Ramos (cell line): Measurements from ENCODE around the gene EMC6.

ENCODE experiments used
- in situ Hi-C: fragments of 300-500 bp; cut with MboI; formaldehyde crosslinking; loops from one replicate; pipeline ENCODE4 v1.14.3; 2022; ENCODE audit warnings: low sequenced_read_pairs; ENCODE audit not compliant: unreplicated experiment

EMC6 gene

DNA sequence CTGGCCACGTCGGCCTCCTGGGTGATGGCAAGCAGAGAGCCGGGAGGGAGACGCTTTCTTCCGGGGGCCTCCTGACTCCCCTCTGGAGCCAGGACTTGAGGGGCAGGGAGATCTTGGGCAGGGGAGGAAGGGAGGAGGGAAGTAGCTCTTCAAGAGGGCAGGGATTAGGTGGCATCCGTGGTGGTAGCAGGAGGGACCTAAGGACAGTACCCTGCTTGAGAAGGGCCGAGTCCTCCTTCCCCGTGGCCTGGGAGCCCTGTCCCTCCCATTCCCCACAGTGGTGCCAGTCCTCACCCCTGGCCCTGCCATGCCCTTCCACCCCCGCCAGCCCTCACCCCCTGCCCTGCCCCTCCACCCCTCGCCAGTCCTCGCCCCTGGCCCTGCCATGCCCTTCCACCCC lies 12.8 kb upstream of the EMC6 start:
- in situ Hi-C loops, result no loop called here

- in situ Hi-C loops, result no loop called here
Observed at GRCh38 chr17:3656353-3656752, 12.3 kb upstream of the EMC6 start.

- in situ Hi-C loops, result no loop called here
Observed at GRCh38 chr17:3656755-3657587, 11.6 kb upstream of the EMC6 start.

DNA sequence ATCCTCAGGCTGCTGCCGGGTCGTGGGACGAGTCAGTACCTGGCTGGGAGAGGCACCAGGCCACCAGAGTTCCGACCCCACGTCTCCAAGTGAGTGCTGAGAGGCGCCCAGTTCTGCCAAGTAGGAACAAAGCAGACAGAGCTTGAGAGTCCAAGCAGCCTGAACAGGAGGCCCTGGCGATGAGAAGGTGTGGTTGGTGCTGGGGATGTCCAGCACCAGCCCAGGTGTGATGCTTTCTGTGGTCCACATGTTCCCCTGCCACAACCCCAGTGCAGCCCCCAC lies 11.1 kb upstream of the EMC6 start:
- in situ Hi-C loops, result no loop called here

DNA sequence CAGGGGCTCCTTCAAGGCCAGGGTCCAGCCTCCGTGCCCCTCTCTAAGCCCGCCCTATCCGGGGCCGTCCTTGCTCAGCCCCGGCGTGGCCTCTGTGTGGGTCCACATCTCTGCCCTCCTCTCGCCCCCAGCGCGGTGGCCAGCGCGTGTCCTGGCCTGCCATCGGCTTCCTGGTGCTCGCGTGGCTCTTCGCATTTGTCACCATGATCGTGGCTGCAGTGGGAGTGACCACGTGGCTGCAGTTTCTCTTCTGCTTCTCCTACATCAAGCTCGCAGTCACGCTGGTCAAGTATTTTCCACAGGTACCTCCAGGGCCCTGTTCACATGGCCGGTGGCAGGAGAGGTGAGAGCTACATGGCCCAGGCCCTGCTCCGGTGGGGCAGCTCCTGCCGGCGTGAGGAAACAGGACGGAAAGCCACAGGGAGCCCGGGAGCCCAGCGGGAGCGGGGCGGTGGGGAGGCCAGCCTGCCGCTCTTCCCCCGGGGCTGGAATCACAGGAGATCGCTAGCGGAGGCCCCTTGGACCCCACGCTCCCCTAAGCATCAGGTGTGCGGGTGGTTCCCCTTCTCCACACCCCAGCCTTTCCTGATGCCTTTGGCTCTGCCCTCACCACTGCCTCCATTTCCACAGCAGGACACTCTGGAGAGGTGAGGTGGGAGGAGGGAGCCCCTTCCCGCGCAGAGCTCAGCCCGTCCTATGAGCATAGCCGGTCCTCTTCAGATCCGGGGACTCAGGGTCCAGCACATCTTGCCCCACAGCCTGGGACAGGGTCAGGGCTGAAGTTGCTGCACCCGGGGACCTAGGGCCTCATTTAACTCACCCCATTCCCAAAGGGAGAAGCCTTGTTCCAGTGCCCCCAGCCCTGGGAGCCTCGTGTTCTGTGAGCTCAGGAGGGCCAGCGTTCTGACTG lies 10.5 kb upstream of the EMC6 start:
- in situ Hi-C loops, result no loop called here

- in situ Hi-C loops, result no loop called here
Observed at GRCh38 chr17:3658784-3659449, 9.7 kb upstream of the EMC6 start.

DNA sequence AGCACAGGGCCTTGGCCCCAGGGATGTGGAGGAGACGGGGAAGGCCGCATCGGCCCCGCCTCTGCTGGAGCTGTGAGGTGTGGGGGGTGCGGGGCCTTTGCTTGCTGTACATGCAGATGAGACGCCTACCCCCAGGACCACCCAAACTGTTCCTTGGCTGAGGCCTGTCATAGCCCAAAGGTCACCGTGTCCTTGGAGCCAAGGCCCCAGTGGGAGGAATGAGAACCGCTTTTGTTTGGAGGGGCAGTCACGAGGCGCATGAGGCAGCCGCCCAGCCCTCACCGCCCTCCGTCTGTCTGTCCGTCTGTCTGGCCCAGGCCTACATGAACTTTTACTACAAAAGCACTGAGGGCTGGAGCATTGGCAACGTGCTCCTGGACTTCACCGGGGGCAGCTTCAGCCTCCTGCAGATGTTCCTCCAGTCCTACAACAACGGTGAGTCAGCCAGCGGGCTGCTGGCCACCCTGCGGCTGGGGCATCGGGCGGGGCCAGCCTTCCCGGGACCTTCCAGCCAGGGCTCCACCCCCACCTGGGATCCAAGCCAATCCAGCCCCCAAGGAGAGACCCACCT lies 9.0 kb upstream of the EMC6 start:
- in situ Hi-C loops, result no loop called here

GRCh38 chr17:3660311-3660891 lies 8.2 kb upstream of the EMC6 start:
- in situ Hi-C loops, result no loop called here

DNA sequence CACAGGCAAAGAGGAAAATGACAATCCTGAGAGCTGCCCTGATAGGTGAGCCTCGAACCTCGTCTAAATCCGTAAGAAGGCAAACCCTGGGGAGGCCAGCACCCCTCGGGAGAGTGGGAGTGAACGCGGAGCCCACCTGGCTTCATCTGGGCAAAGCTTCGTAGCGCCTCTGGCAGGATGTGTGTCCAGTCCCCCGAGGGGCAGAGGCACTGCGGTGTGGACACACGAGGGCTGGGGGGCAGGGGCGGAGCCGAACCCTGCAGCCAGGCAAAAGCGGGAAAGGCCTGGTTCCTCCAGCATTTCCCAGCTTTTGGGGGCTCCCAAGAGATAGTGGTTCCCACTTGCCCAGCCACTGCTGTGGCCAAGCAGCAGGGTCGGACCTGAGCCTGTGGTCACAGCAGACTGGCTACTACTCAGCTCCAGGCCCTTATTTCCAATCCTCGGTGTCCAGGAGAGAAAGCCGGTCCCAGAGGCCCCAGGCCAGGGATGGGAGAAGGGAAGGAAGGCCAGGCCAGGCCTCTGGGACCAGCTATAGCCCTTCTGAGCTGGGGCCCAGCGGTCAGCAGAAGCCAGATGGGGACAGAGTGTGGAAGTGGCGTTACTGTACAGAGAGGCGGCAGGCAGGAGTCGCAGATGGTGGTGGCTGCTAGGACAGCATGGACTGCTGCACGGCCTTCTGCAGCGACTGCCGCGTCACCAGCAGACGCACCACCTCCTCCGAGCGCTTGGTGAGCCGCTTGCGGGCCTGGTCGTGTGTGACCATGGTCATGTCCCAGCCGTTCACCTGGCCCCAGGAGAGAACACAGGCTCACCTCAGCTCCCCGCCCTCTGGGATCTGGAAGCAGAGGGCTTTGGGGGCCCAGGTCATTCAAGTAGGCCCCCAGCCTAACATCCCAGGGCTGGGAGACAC lies 5.3 kb upstream of the EMC6 start:
- in situ Hi-C loops, result no loop called here

- in situ Hi-C loops, result no loop called here
Observed at GRCh38 chr17:3665834-3666233, 2.8 kb upstream of the EMC6 start.

DNA sequence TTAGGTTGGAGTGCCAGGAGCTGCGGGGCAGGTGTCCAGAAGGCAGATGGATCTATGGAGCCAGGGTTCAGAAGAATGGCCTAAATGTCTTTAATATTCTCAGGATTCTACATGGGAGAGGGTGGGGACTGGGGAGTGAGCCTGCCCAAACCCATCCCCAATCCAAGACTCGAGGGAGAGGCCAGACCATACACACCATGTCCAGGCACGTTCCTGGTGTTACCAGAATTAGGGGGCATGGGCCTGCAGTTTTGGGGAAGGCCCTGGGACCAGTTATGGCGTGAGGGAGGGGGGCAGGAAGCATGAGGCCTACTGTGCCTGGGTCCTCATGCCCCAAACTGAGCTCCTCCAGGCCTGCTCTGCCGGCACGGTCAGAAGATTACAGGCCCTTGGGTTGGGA lies 2.1 kb upstream of the EMC6 start:
- in situ Hi-C loops, result no loop called here

DNA sequence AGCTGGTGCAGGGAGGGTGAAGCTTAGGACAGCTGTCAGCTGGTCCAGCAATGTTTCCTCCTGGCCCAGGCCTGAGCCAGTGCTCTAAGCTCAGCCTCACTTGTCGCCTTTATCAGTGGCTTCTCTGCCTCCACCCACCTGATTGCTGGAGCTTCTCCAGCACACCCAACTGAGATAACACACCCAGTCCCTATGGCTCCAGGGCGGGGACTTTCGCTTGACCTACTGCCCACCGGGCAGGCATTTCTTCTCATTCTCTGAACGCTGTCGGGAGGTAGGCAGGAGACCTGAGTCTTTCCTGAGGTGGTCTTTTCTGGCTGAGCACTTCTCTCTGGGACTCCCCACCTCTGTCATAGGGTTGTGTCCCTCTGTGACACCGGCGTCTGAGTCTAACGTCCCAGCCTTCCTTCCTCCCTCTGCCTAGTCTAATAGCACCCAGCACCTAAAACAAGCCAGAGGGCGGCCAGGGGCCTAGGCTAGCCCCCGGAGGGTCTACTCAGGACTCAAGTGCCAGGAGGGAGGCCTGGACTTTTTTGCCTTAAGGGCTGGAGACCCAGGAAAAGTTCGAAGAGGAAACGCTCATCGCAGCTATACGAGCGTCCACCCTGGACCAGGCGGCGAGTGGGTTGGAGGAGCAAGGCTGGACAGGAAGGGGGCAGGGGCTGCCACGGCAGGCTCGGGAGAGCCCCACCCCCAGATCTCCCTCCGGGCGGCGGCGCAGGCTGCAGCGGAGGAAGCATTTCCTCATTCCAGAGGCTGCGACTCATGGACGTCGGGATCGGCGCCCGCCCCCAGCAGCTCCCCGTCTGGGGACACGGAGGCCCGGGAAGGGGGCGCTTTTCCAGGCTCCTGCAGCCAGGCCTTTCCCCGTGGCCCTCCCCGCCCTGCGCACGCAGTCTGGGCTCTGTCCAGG lies 990 bp upstream of the EMC6 start:
- in situ Hi-C loops, result no loop called here

DNA sequence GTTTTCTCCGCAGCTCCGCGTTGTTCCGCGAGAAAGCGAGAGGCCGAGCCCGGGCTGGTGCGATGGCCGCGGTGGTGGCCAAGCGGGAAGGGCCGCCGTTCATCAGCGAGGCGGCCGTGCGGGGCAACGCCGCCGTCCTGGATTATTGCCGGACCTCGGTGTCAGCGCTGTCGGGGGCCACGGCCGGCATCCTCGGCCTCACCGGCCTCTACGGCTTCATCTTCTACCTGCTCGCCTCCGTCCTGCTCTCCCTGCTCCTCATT lies 404 bp downstream of the EMC6 start:
- in situ Hi-C loops, result no loop called here

- in situ Hi-C loops, result no loop called here
Observed at GRCh38 chr17:3669548-3669947, 936 bp downstream of the EMC6 start.

- in situ Hi-C loops, result no loop called here
Observed at GRCh38 chr17:3672571-3672970, 4.0 kb downstream of the EMC6 start.

- in situ Hi-C loops, result no loop called here
Observed at GRCh38 chr17:3675886-3676285, 7.3 kb downstream of the EMC6 start.

- in situ Hi-C loops, result no loop called here
Observed at GRCh38 chr17:3678095-3678820, 9.6 kb downstream of the EMC6 start.
